H1 (cell line): ENCODE data around the gene BCL2. TPM values are rescaled to one million over a fixed set of nuclear protein-coding genes. Genes with fewer than 3 reads are reported as not detected.

ENCODE experiments used
- CTCF ChIA-PET: fragments of 300-600 bp; sonication (Branson Sonifier 250); formaldehyde crosslinking; loops from one replicate; lab custom pipeline; 2021; ENCODE audit not compliant: partially characterized antibody; lab: Charles Lee
- POLR2A ChIA-PET: fragments of 300-600 bp; sonication (Branson Sonifier 250); formaldehyde crosslinking; loops from one replicate; lab custom pipeline; 2021; ENCODE audit warnings: inconsistent platforms; ENCODE audit not compliant: partially characterized antibody; lab: Charles Lee
- DNase-seq, 2 experiments: peaks; one replicate each; pipeline versions ENCODE4 v3.0.0 to v3.0.0-alpha.2; 2010 to 2022; ENCODE audit warnings: low spot score in 2 of 2, low read depth in 1 of 2, mixed read lengths in 1 of 2
- FAIRE-seq: peaks from 2 replicates; lab custom pipeline; 2011; peaks lifted over from hg19 to GRCh38; lab: Jason Lieb, UNC
- H2AFZ ChIP-seq: 2 replicates; pipeline ENCODE4 v1.8.1; 2012; ENCODE audit warnings: low read length, inconsistent platforms
- H2AK5ac ChIP-seq: 2 replicates; pipeline ENCODE4 v1.6.1; 2013; ENCODE audit warnings: low read depth, low read length
- H2BK120ac ChIP-seq: replicated peaks from 2 replicates; pipeline ENCODE3; 2013; ENCODE audit warnings: low read depth, low read length, inconsistent platforms
- H2BK12ac ChIP-seq: 2 replicates; pipeline ENCODE4 v1.6.1; 2013; ENCODE audit warnings: low read depth, low read length
- H2BK15ac ChIP-seq: 2 replicates; pipeline ENCODE4 v1.6.1; 2013; ENCODE audit warnings: low read length
- H2BK20ac ChIP-seq: 2 replicates; pipeline ENCODE4 v1.6.1; 2013; ENCODE audit warnings: low read length
- H2BK5ac ChIP-seq: 2 replicates; pipeline ENCODE4 v1.6.1; 2013; ENCODE audit warnings: low read depth, low read length
- H3K14ac ChIP-seq: 2 replicates; pipeline ENCODE4 v1.6.1; 2013; ENCODE audit warnings: inconsistent platforms; ENCODE audit not compliant: insufficient read length
- H3K18ac ChIP-seq: 2 replicates; pipeline ENCODE4 v1.6.1; 2013; ENCODE audit warnings: low read length; ENCODE audit errors: extremely low read depth
- H3K23ac ChIP-seq: 2 replicates; pipeline ENCODE4 v1.6.1; 2013; ENCODE audit warnings: inconsistent platforms; ENCODE audit not compliant: insufficient read length
- H3K23me2 ChIP-seq: 2 replicates; pipeline ENCODE4 v1.6.1; 2013; ENCODE audit warnings: low read depth, low read length
- H3K27ac ChIP-seq: 2 replicates; pipeline ENCODE4 v1.6.1; 2011; ENCODE audit warnings: low read depth, low read length, inconsistent platforms
- H3K27me3 ChIP-seq, 4 experiments: replicated peaks in 1 of 4; 1 replicate in 1 of 4; 2 replicates in 3 of 4; pipeline versions ENCODE4 v1.6.1 to v1.8.1; 2011 to 2013; ENCODE audit warnings: low read length in 3 of 4, mild to moderate bottlenecking in 3 of 4, inconsistent platforms in 2 of 4, mixed read lengths in 2 of 4, moderate library complexity in 1 of 4; ENCODE audit not compliant: control insufficient read depth in 3 of 4, insufficient read depth in 3 of 4; ENCODE audit errors: extremely low read depth in 1 of 4
- H3K36me3 ChIP-seq, 4 experiments: 2 replicates each; pipeline versions ENCODE4 v1.6.1 to v1.8.1; 2011 to 2013; ENCODE audit warnings: mild to moderate bottlenecking in 4 of 4, low read length in 3 of 4, moderate library complexity in 2 of 4, control low read depth in 1 of 4, inconsistent platforms in 1 of 4; ENCODE audit not compliant: insufficient read depth in 4 of 4, control insufficient read depth in 2 of 4
- H3K4ac ChIP-seq: replicated peaks from 2 replicates; pipeline ENCODE3; 2013; ENCODE audit warnings: low read length, low read depth, mixed read lengths, inconsistent platforms; ENCODE audit not compliant: insufficient read length
- H3K4me1 ChIP-seq, 4 experiments: replicated peaks in 1 of 4; 1 replicate in 1 of 4; 2 replicates in 3 of 4; pipeline versions ENCODE4 v1.6.1 to v1.8.1; 2011 to 2013; ENCODE audit warnings: low read length in 3 of 4, inconsistent platforms in 2 of 4, mixed read lengths in 1 of 4; ENCODE audit not compliant: insufficient read depth in 4 of 4, control insufficient read depth in 3 of 4
- H3K4me2 ChIP-seq, 2 experiments: 2 replicates each; pipeline versions ENCODE4 v1.6.1 to v1.8.1; 2011 to 2013; ENCODE audit warnings: low read depth in 2 of 2, low read length in 2 of 2, control low read depth in 1 of 2, inconsistent platforms in 1 of 2, mild to moderate bottlenecking in 1 of 2; ENCODE audit not compliant: insufficient read depth in 1 of 2
- H3K4me3 ChIP-seq, 4 experiments: fragments of 200-600, 300-600 bp in 1 of 4; sonication (generic), shearing (Covaris generic), sonication (Bioruptor Twin) in 1 of 4; 2 replicates each; pipeline versions ENCODE4 v1.5.1 to v1.8.1; 2011 to 2016; ENCODE audit warnings: low read length in 4 of 4, low read depth in 3 of 4, control low read depth in 2 of 4, inconsistent platforms in 2 of 4, mild to moderate bottlenecking in 2 of 4, mixed read lengths in 1 of 4, moderate library complexity in 1 of 4; ENCODE audit not compliant: insufficient read depth in 2 of 4; ENCODE audit errors: extremely low read depth in 1 of 4
- H3K56ac ChIP-seq: replicated peaks from 2 replicates; pipeline ENCODE3; 2013; ENCODE audit warnings: low read depth, mild to moderate bottlenecking, mixed read lengths, low read length, inconsistent platforms; ENCODE audit not compliant: insufficient read length
- H3K79me1 ChIP-seq: 2 replicates; pipeline ENCODE4 v1.6.1; 2013; ENCODE audit warnings: low read depth, low read length, control low read depth
- H3K79me2 ChIP-seq, 2 experiments: 2 replicates each; pipeline versions ENCODE4 v1.6.1 to v1.8.1; 2012 to 2013; ENCODE audit warnings: low read length in 2 of 2, mild to moderate bottlenecking in 2 of 2, inconsistent platforms in 1 of 2; ENCODE audit not compliant: insufficient read depth in 2 of 2, control insufficient read depth in 1 of 2
- H3K9ac ChIP-seq, 4 experiments: replicated peaks in 1 of 4; 1 replicate in 1 of 4; 2 replicates in 3 of 4; pipeline versions ENCODE4 v1.6.1 to v1.8.1; 2011 to 2013; ENCODE audit warnings: low read depth in 3 of 4, low read length in 3 of 4, control low read depth in 2 of 4, mild to moderate bottlenecking in 2 of 4, moderate library complexity in 2 of 4, inconsistent platforms in 1 of 4; ENCODE audit errors: extremely low read depth in 1 of 4
- H3K9me3 ChIP-seq, 2 experiments: 2 replicates each; pipeline versions ENCODE4 v1.6.1 to v1.8.1; 2012 to 2013; ENCODE audit warnings: mild to moderate bottlenecking in 2 of 2, moderate library complexity in 2 of 2, control low read depth in 1 of 2, inconsistent platforms in 1 of 2, low read depth in 1 of 2, low read length in 1 of 2, mixed read lengths in 1 of 2; ENCODE audit not compliant: insufficient read depth in 2 of 2
- H4K20me1 ChIP-seq, 2 experiments: replicated peaks in 1 of 2; 2 replicates each; pipeline versions ENCODE3 to v1.8.1; 2011 to 2013; ENCODE audit warnings: inconsistent platforms in 2 of 2, low read length in 2 of 2, mild to moderate bottlenecking in 1 of 2; ENCODE audit not compliant: insufficient read depth in 2 of 2, control insufficient read depth in 1 of 2
- H4K5ac ChIP-seq: 2 replicates; pipeline ENCODE4 v1.6.1; 2013; ENCODE audit warnings: low read length, low read depth, mixed read lengths, inconsistent platforms; ENCODE audit not compliant: insufficient read length
- H4K8ac ChIP-seq: 2 replicates; pipeline ENCODE4 v1.8.0; 2013; ENCODE audit warnings: mild to moderate bottlenecking, moderate library complexity, low read length, inconsistent platforms; ENCODE audit not compliant: insufficient read depth; ENCODE audit errors: extremely low read depth
- H4K91ac ChIP-seq: replicated peaks from 2 replicates; pipeline ENCODE3; 2013; ENCODE audit warnings: low read length, mixed read lengths, inconsistent platforms; ENCODE audit not compliant: insufficient read length
- WGBS, 2 experiments: shearing (Covaris generic) in 1 of 2; methylation state at CpG; one replicate each; pipeline versions ENCODE4 v1.1.6 to v1.1.7; 2013 to 2015; ENCODE audit warnings: low lambda C conversion rate in 2 of 2, mixed read lengths in 2 of 2, inconsistent platforms in 1 of 2, low coverage in 1 of 2, missing lambda C conversion rate in 1 of 2; ENCODE audit not compliant: insufficient replicate concordance in 2 of 2, insufficient coverage in 1 of 2, insufficient read length in 1 of 2; ENCODE audit errors: extremely low coverage in 1 of 2, missing lambda C conversion rate in 1 of 2; 5-methylcytosine and 5-hydroxymethylcytosine counted together
- polyA plus RNA-seq, 7 experiments: library from polyadenylated mRNA; depleted of rRNA in 3 of 7; stranded (reverse) in 5 of 7; unstranded in 2 of 7; fragments of >200 nt in 5 of 7; fragments of 200-250 nt in 2 of 7; gene quantifications; 1 replicate in 5 of 7; 2 replicates in 1 of 7; 4 replicates in 1 of 7; pipeline versions ENCODE4 v1.2.1 to v1.2.3, GENCODE V29; 2011 to 2013; ENCODE audit warnings: missing spikeins in 2 of 7, mixed read lengths in 2 of 7
- total RNA-seq: library from RNA; stranded (reverse); fragmentation: NEBNext Ultra II Directional; extraction: Animal tissue kit (Norgen Biotek cat#: 25700); gene quantifications from 2 replicates; pipeline ENCODE4 v1.2.1, GENCODE V29; 2021

BCL2 gene
- total and polyA plus RNA-seq, 2 of the 8 experiments (the other 6 are each of a cell fraction or from before 2014, with no cell fraction given), result 0.59 to 4.5 TPM

DNA sequence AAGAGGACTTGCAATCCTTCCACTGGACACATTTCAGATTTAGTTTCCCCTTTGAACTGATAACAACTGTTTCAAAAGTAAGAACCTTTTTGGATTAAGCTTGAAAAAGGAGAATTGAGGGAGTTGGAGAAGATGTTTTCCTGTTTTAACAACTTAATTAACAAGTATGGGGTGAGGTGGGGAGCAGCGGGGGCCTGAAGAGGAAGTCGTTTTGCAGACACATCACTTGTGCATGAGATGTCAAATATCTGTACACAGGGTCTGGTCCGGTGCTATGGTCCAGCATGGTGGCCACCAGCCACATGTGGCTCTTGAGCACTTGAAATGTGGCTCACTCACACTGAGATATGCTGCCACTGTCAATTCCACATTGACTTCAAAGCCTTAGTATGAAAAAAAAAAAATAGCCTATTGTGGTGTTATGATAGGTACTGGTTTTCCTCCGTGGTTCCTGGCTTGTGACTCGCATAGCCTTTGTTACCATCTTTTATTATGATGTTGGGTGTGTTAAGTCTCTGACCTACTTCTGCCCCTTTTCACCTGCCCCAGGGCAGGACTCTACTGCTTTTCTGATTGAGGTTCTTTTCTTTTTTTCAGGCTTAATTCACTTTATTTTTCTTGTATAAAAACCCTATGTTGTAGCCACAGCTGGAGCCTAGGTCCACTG lies 205.5 kb downstream of the BCL2 start:
- H2BK5ac ChIP-seq, result no peak overlapping the region
- no peaks in the 10 kb centered on the region for H3K36me3 ChIP-seq
- H4K91ac ChIP-seq, result no peak overlapping the region
- no peak overlapping the region for H4K8ac ChIP-seq
- no peaks in the 10 kb centered on the region for H3K27me3 ChIP-seq
- no peaks in the 10 kb centered on the region for H4K20me1 ChIP-seq
- POLR2A ChIA-PET, result no interaction called here
- no peak overlapping the region for H3K18ac ChIP-seq
- H3K4me1 ChIP-seq, result no peaks in the 10 kb centered on the region
- no peak overlapping the region for H3K4ac ChIP-seq
- H4K5ac ChIP-seq, result no peak overlapping the region
- DNase-seq (no peak), FAIRE-seq (no peak)
- no peak overlapping the region for H2BK20ac ChIP-seq
- no peak overlapping the region for H3K56ac ChIP-seq
- H2BK12ac ChIP-seq, result no peak overlapping the region
- CTCF ChIA-PET, result interaction anchor here (0.9 to 2.9 kb wide), 8 partner anchors 9 to 226 kb away, joined by 3 to 15 read pairs (median 4); no protein-coding TSS in a partner anchor
- H2AFZ ChIP-seq, result no peak overlapping the region
- H3K4me3 ChIP-seq, result no peak overlapping the region
- 88% methylated on average over 5 of the region's 5 CpGs; no CpG with 5 or more reads in 1 of the 2 experiments for WGBS, 2 experiments
- H2BK15ac ChIP-seq, result no peak overlapping the region
- H3K79me1 ChIP-seq, result no peaks in the 10 kb centered on the region
- H3K4me2 ChIP-seq, result no peak overlapping the region
- no peaks in the 10 kb centered on the region for H3K9me3 ChIP-seq
- no peak overlapping the region for H2AK5ac ChIP-seq
- H3K14ac ChIP-seq, result no peak overlapping the region
- H3K9ac ChIP-seq, result no peak overlapping the region
- no peak overlapping the region for H3K23ac ChIP-seq
- H2BK120ac ChIP-seq, result no peak overlapping the region
- H3K27ac ChIP-seq, result no peak overlapping the region
- H3K79me2 ChIP-seq, result no peaks in the 10 kb centered on the region
- H3K23me2 ChIP-seq, result no peaks in the 10 kb centered on the region
